ENCODE results near the gene BLCAP. TPM values are rescaled to one million over a fixed set of nuclear protein-coding genes. Genes with fewer than 3 reads are reported as not detected.

The BLCAP gene
- total RNA-seq, 1 donor from 2014 or later: 91.8 TPM

DNA sequence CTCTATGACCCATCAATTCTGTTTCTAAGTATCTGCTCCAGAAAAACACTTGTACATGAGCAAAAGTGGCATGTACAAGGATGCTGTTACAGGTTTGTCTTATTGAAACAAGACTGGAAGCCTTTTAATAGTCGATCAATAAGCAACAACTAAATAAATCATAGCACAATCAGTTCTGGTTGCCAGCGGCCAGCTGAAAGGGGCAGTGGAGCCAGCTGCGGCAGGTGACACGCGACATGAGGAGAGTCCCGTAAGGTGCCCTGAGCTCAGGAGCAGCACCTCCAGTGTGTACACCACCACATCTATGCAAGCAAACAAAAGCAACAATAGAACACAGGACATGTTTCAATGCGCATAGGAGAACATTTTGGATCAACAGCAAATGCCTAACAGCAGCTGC, 27.4 kb downstream of the BLCAP start:
- H3K9me3 ChIP-seq (replicated peaks): no peaks in the 10 kb centered on the region
- no peak overlapping the region for H3K4me3 ChIP-seq
- H3K27me3 ChIP-seq (ENCODE audit: low read depth): no peaks in the 10 kb centered on the region
- intact Hi-C loops (cut with micrococcal nuclease): no loop called here
- no peak overlapping the region for H3K27ac ChIP-seq (replicated peaks)
- DNase-seq: no peak
- H3K36me3 ChIP-seq: peaks cover 10% of the 10 kb centered on the region
- H3K4me1 ChIP-seq: peaks cover 23% of the 10 kb centered on the region
- TF ChIP-seq, protein P1, sequence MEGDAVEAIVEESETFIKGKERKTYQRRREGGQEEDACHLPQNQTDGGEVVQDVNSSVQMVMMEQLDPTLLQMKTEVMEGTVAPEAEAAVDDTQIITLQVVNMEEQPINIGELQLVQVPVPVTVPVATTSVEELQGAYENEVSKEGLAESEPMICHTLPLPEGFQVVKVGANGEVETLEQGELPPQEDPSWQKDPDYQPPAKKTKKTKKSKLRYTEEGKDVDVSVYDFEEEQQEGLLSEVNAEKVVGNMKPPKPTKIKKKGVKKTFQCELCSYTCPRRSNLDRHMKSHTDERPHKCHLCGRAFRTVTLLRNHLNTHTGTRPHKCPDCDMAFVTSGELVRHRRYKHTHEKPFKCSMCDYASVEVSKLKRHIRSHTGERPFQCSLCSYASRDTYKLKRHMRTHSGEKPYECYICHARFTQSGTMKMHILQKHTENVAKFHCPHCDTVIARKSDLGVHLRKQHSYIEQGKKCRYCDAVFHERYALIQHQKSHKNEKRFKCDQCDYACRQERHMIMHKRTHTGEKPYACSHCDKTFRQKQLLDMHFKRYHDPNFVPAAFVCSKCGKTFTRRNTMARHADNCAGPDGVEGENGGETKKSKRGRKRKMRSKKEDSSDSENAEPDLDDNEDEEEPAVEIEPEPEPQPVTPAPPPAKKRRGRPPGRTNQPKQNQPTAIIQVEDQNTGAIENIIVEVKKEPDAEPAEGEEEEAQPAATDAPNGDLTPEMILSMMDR (IDR thresholded peaks at IDR 0.05; ENCODE audit: borderline replicate concordance): no peak

DNA sequence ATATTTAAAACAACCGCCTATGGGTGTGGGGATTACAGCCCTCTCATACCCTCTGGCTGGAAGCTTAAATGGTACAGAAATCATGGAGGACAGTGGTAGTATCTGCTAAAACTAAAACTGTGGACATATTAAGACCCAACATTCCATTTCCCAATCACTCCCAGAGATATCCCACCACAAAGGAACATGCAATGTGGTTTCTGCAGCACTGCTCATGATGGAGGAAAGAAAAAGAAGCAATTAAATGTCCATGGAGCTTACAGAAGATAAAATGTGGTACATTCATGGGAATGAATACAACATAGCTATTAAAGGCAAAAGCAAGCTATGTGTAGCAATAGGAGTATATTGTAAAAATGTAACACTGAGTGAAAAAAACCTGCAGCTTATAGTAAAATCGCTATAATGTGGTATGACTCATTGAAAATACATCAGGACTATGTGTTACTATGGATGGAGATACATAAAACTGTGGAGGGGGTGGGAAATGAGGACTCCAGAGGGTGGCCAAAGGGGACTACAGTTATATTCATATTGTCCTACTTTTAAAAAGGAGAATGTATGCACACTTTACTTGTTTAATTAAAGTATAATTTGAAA, 29.5 kb downstream of the BLCAP start:
- no peak overlapping the region for H3K4me3 ChIP-seq
- intact Hi-C loops (cut with micrococcal nuclease): no loop called here
- peaks cover 18% of the 10 kb centered on the region for H3K36me3 ChIP-seq
- DNase-seq: no peak
- TF ChIP-seq, protein P1 (IDR thresholded peaks at IDR 0.05; ENCODE audit: borderline replicate concordance): no peak
- no peak overlapping the region for H3K27ac ChIP-seq (replicated peaks)
- H3K9me3 ChIP-seq (replicated peaks): no peaks in the 10 kb centered on the region
- H3K27me3 ChIP-seq (ENCODE audit: low read depth): no peaks in the 10 kb centered on the region
- peaks cover 8% of the 10 kb centered on the region for H3K4me1 ChIP-seq

DNA sequence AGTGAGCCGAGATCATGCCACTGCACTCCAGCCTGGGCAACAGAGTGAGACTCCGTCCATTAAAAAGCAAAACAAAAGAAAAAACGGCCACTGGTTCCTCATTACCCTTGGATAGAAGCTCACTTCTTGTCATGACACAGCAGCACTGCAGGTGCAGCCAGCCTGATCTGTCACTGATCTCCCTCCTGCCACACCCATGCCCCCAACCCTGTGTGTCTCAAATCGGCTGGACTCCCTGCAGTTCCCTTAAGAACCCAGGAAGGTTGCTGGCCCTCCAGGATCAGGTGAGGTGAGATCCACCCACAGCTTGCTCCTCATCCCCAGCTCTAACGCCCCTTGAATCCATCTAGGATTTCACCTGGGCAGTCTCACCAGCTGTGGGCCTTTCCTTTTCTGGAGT, 32.9 kb downstream of the BLCAP start:
- no peak for DNase-seq
- Histone ChIP-seq H3K4me1 (peaks cover 6% of the 10 kb centered on the region), H3K27me3 (ENCODE audit: low read depth) (no peaks in the 10 kb centered on the region), H3K27ac (replicated peaks) (no peak overlapping the region), H3K4me3 (no peak overlapping the region), H3K36me3 (peaks cover 18% of the 10 kb centered on the region), H3K9me3 (replicated peaks) (no peaks in the 10 kb centered on the region)
- TF ChIP-seq, protein P1 (IDR thresholded peaks at IDR 0.05; ENCODE audit: borderline replicate concordance): no peak
- intact Hi-C loops (cut with micrococcal nuclease): no loop called here

DNA sequence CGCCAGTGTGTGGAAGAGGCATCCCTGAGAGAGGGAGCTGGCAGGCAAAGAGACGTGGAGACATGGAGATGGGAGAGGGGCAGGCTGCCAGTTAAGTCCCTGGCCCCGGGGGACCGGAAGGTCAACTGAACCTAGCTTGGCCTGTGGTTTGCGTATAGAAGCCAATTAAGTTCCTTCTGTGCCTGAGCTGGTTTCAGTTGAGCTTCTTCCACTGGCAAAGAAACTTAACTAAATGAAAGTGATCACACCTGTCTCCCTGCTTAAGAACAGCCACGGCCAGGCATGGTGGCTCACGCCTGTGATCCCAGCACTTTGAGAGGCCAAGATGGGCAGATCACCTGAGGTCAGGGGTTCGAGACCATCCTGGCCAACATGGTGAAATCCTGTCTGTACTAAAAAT, 33.4 kb downstream of the BLCAP start:
- no peak for DNase-seq
- H3K4me3 ChIP-seq: no peak overlapping the region
- intact Hi-C loops (cut with micrococcal nuclease): no loop called here
- H3K27me3 ChIP-seq (ENCODE audit: low read depth): no peaks in the 10 kb centered on the region
- TF ChIP-seq, protein P1 (IDR thresholded peaks at IDR 0.05; ENCODE audit: borderline replicate concordance): no peak
- no peaks in the 10 kb centered on the region for H3K9me3 ChIP-seq (replicated peaks)
- peaks cover 18% of the 10 kb centered on the region for H3K36me3 ChIP-seq
- peaks cover 6% of the 10 kb centered on the region for H3K4me1 ChIP-seq
- H3K27ac ChIP-seq (replicated peaks): no peak overlapping the region

DNA sequence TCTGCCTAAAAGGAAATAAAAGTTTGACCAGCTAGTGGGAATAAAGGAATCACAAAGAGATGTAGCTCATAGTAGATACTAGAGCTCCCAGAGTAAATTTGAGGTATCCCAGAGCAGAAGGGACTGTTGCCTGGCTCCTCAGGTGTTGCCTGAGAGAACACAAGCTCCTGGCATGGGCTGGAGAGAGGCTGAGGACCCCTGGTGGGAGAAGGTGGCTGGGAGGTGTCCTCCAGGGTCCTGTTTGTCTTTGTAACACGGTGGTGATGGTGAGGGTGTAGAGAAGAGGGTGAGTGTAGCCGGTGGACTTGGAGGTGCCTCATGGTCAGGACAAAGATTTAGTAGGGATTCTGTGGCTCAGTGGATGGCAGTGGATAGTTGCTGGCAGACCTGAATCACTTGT, 34.7 kb downstream of the BLCAP start:
- intact Hi-C loops (cut with micrococcal nuclease): no loop called here
- Histone ChIP-seq H3K27me3 (ENCODE audit: low read depth) (no peaks in the 10 kb centered on the region), H3K4me1 (peaks cover 6% of the 10 kb centered on the region), H3K36me3 (peaks cover 10% of the 10 kb centered on the region), H3K9me3 (replicated peaks) (no peaks in the 10 kb centered on the region), H3K27ac (replicated peaks) (no peak overlapping the region), H3K4me3 (no peak overlapping the region)
- DNase-seq: no peak
- TF ChIP-seq, protein P1 (IDR thresholded peaks at IDR 0.05; ENCODE audit: borderline replicate concordance): no peak

Data from left ventricle myocardium inferior (tissue), 1 donor.